NCI-H1694 treated with DMSO at 0.1 percent for 48 hours (cell line): ENCODE results near the gene CBFA2T3.

Experiments used
- DNase-seq: peaks from one replicate; lab custom pipeline; 2025; lab: John Stamatoyannopoulos, UW

The CBFA2T3 gene

DNA sequence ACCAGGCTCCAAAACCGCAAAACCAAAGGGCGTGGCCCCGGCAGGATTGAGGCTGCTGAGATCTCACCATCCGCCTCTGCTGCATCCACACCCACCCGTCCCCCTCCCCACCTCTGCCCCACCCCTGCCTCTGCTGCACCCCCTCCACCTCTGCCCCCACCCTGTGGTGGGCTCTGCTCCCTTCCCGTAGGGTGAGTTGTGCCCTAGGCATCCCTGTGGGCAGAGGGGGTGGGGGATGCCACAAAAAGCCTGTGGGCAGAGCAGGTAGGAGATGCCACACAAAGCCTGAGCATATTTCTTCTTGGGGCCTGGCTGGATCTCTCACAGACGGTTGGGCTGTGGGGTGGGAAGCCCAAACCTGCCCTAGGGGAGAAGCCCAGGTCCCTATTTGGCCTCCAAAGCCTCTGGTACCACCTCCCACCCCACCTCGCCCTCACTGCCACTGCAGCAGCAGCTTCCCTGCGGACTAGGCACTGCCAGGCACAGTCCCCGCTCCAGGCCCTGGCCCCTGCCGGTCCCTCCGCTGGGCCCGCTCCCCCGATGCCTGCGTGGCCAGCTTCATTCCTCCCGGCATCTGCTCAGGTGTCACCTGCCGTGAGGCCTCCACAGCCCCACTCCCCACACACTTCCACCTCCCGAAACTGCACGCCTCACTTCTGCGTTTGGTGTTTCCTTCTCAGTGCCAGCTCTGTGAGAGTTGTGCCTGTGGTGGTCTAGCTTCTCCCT, 99.3 kb downstream of the CBFA2T3 start:
- no peak for DNase-seq

DNA sequence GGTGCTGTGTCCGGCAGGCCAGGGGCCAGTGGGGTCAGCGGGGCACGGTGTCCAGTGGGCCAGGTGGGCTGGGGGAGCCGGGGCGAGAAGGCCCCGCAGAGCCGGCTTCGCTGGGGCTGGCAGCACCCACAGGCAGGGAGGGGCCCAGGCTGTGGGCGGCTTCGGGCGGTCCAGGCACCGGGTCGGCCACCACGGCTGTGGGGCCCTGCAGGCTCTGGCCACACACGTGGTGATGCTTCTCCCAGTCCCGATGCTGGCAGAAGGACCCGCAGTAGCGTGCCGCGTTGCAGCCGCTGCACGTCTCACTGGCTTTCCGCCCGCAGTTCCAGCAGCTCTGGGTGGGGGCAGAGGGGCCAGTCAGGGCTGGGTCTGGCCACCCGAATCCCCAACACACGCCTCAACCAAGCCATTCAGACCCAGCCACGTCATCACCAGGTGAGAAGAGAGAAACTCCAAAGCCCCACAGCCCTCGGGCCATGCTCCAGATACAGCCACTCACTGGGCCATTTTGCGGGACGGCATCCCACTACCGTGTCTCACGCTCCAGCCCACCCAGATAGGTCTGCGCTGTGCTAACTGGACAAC, 100.0 kb downstream of the CBFA2T3 start:
- no peak for DNase-seq

DNA sequence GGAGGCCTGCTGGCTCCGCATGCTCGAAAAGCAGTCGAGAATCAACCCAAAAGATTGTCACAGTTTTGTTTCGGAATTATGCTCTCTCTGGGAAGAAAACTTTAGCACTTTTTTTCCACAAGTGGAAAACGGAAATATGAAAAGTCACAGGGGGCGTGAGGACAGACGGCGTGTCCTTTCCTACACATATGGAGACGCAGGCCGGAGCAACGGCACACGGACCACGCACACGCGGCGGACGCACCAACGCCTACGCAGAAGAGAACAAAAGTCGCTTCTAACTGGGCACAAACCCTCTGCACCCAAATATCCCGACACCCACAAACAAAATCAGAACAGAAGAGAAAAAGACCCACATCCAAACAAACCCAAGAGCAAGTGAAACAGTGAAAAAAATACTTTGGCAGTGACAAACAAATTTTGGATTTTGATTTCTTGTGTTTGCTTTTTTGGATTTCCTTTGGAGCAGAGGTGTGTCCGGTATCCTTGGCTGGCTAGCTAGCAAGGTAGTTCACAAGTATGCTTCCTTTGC, 101.2 kb downstream of the CBFA2T3 start:
- DNase-seq, result no peak

DNA sequence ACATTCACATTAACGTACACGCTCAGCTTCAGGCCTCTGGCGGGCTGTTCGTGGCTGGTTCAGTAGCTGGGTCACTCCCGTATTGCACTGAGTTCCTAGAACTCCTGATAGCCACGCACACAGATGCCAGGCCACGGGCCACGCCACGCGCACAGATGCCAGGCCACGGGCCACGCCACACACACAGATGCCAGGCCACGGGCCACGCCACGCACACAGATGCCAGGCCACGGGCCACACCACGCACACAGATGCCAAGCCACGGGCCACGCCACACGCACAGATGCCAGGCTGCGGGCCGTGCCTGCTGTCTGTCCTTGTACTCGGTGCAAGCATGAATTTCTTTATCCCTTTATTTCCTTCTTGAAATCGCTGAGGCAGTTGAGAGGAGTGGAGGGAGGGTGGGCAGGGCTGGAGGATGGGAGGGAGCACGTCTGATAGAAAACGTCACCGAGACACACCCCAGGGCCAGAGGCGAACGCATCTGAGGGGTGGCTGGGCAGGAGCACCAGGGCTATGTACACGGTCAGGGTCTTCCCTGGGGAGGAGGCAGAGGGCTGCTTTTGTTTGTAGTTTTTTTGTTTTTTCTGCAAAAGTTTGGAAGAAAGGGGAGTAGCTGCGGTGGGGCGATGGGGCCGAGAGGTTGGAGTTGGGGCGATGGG, 101.9 kb downstream of the CBFA2T3 start:
- no peak for DNase-seq

DNA sequence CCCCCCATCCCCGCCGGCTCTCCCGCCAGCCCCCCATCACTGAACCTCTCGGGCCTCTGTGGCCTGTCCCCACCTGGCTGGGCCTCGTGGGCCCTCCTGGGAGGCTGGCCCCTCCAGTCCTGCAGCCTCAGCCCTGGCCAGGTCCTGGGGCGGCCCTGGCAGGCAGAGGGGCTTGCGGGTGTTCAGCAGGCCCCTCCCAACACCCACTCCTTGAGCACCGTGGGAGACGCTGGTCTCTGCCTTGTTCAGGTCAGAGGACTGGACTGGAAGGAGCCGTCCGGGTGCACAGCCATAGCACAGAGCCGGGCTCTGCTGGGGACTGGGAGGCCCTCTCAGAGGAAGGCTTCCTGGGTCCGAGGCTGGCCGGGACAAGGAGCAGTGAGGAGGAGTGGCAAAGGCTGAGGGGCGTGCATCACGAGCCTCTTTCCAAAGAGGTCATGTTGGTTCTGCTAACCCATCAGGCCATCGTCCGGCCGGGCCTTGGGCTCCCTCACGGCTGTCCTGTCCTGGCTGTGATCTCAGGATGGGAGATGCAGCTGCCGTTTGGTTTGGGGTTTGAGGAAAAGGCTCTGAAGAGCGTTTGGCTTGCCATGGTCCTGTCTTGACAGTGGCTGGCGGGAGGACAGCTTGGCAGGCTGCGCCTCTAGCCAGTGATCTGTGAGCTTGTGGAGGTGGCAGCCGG, 104.2 kb downstream of the CBFA2T3 start:
- DNase-seq, result no peak

DNA sequence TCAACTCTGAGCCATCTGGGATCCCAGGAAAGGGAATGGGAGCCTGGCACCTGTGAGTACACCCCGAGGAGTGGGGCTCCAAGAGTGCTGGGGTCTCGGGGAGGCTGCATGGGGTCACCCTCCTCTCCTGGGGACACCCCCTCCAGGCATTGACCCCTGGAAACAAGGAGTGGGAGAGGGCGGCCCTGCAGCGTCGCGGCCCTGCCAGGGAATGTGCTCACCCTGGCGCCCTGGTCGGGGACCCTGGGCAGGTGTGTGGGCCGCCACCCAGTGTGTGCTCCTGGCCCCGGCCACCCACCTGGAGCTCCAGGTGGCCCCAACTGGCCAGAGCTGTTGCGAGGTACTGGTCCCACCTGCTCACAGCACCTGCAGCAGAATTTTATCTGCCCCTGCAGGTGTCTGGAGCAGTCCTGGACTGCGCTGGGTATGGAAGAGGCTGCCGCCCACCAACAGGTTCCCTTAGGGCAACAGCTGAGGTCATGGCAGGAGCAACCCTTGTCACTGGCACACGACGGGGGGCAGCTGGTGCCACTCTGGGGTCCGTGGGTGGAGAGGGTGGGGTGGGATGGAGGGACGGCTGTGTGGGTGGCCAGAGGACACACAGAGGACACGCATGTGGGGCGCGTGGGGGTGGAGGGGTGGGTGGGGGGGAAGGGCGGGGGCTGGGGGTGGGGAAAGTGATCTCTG, 105.1 kb downstream of the CBFA2T3 start:
- no peak for DNase-seq

DNA sequence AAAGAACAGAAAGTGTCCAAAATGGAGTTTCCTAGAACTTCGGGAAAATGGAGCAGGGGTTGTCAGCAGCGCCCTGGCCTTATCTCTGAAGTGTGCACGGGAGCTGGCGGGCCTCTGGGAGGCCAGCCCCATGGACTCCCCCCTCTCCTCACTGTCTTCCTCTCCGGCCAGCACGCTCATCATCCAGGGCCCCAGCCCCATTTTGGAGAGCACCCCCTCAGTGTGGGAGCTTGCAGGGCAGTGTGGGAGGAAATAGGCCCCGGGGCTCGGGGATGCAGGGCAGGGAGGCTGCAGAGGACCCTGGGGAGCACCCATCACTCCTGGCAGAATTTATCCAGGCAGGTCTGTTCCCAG, 105.7 kb downstream of the CBFA2T3 start:
- no peak for DNase-seq

DNA sequence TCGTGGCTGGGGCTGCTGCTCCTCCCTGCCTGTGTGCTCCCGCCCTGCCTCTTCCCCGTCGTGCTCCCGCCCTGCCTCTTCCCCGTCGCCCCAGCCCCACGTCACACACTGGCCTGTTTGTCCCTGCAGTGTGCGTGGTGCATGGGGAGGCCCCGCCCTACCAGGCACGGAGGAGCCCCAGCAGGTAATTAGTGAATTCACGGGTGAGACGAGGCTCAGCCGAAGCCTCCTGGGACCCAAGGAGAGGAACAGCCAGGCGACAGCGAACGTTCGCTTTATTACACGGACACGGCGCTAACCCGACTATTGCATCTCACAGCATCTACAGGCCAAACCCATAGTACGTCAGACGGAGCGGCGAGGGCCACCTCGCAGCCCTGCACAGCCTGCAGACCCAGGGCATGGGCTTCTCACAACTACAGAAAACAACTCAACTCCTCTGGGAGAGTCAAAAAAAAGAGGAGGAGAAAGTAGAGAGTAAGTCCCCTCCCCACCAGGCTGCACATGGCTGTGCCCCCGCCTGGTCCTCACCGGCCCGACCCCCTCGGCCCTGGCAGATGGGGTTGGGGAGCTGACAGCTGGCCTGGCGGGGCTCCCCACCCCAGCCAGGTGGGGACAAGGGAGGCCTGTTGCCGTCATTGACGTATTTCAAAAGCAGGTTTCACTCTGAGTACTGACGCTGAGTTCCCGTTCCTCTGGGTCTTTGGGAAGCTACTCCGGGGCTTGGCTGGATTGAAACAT, 106.2 kb downstream of the CBFA2T3 start:
- DNase-seq, result peak; percentile 57

DNA sequence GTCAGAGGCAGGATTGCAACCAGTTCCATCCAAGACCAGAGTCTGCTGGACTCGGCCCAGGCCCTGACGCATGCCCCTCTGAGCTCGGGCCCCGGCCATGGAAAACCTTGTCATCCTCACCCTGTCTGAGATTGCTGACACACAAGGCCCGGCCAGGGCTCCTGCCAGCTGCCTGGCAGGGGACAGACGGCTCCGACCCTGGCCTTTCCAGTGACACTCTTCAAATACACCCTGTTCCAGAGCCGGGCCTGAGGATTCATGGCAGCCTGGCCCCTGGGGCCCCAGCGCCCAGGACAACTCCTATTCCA, 107.4 kb downstream of the CBFA2T3 start:
- no peak for DNase-seq

DNA sequence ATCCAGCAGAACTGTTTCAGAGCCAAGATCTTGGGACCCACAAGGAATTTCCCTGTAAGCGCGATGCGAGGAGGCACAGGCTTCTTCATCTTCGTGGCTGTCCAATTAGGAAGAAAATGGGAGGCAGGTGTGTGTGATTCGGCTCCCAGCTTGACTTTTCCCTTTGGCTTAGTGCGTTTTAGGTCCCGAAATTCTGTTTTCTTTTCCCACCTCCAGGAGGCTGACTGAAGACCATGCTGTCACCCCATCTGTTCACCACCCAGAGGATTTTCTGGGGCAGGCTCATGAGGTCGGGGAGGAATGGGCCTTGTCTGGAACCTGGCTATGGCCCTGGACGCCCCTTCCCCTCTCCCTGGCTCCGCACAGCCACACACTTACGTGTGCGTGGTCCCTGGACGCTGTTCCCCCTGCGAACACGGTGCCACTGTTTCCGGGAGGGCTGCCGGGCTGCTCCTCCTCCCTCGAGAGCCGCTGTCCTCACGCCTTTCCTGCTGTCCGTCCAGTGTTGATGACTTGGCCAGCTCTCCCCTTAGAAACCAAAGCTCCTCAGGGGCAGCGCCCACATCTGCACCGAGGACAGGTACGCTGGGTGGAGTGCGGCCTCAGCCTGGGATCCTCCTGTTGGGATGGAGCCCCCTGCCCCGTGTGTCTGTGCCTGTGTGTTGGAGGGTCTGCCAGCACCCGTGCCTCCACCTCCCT, 107.9 kb downstream of the CBFA2T3 start:
- peak; percentile 41 for DNase-seq

DNA sequence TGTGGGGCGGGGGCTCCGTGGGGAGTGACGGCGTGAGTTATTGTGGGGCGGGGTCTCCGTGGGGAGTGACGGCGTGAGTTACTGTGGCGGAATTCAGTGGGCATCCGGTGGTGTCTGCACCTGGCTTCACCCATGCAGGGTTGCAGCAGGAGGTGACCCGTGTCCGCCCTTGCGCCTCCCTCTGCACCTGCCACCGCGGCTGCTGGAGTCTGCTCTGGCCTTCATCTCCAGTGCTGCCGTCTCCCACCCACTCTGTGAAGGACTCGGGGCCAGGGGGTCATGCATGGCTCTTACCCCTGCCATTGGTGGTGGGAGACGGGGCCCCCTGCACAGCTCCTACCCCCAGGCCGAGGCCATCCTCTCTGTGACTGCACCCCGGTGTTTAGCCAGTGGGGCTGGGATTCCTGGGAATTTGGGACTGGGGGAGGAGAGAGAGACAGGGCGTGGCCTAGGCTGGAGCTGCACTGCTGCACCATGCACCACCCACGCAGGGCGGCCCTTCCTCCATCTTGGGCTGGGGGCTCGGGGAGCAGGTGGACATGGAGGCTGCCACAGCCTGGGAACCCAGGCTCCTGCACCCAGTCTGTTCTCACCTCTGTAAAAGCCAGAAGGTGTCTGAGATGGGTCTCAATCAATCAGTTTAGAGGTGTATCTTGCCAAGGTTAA, 109.3 kb downstream of the CBFA2T3 start:
- no peak for DNase-seq

DNA sequence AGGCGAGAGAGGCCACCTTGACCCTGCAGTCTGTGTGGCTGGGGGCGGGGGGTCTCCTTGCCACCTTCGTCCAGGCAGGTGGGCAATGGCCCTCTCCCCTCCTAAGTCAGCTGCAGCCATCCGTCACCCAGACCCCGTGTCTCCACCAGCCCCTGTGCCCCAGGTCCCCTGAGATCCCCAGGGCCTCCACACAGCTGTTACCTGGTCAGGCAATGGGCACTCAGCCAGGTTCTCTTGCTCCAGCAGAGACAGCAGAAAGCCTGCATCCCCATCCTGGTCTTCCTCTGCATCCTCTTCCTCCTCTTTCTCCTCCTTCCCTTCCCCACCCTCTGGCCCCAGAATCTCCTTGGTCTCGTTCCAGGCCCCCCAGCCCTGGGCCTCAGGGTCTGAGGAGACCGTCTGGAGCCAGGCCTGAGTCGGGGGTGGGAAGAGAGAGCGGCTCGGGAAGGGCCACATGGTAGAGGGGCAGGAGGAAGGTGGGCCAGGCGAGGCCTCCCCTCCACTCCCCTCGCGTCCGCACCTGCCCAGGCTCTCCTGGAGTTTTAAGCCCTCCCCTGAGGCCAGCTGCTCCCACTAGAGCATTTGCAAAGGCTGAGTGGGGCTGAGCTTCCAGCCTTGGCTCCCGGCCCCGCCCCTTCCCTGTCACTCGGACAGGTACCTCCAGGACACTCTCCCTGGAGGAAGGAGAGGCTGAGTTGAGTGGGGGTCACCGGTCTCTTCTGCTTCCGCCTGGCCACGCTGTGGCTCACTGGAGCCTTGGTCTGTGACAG, 110.7 kb downstream of the CBFA2T3 start, which contains the start of gene PABPN1L:
PABPN1L (minus strand) TSS at position 510 of the 770 bp plus-strand sequence; CDS start at position 456, 54 bp downstream.
- DNase-seq, result no peak

DNA sequence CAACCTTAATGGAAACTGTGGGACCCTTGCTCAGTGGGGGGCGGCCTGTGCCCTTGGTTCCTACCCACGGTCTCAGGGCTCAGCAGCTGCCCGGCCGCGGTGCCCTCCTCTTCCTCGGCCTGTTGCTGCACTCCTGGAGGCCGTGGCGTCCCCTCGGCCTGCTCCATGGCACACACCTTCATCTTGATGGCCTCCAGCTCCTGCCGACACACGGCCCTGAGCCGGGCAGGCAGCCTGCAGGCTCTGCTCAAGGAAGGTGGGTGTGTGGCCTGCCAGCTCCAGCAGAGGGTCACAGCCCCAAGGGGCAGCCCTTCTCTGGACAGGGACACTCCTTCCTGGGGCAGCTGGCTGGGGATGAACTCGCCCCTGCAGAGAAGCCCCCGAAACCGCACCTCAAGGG, 111.3 kb downstream of the CBFA2T3 start:
- DNase-seq, result no peak

DNA sequence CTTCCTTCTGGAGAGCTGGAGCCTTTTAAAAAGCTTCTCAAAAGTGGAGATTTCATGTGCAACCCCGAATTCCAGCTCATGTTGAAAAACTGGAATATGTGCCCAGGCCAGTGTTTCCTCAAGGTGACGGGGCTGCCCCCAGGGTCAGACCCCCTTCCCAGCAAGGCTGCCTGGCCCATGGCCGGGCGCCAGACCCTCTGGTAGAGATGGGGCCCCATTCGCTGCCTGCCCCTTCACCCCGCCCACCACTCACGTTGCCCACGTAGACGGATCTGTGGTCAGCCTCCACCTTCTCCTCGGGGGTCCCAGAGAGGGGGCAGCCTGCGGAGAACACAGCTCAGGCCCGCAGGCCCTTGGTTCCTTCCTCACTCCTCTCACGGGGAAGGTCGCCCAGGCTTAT, 111.7 kb downstream of the CBFA2T3 start:
- DNase-seq, result no peak

DNA sequence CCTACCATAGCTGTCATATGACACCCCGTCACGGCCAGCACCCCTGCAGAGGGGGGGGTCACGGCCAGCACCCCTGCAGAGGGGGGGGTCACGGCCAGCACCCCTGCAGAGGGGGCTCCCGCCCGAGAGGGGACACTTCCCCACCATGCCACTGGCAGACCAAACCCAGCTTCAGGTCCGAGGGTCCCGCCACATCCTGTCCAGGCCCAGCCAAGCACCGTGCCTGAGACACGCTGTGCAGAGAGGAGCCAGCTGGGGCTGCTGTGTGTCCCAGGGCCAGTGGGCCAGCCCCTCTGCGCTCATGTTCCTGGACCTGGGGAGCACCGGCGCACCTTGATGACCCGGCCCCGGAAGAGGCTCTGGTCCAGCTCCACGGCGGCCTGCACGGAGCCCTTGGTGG, 112.5 kb downstream of the CBFA2T3 start:
- DNase-seq, result no peak

DNA sequence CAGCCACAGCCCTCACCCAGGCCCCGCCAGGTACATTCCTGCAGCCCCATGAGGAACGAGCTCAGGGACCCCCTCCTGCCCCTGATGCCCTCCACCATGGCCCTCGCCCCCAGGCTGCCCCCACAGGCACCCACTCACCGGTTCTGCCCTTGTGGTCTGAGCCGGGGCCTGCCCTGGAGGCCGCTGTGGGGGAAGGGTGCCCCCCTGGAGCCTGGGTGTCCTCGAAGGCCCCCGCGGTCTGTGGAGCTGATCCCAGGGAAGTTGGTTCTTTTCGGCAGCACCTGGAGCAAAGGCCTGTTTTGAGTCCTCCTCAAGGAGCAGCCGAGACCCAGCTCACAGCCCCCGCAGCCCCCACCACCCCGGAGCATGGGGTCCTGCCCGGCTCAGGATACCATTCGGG, 112.9 kb downstream of the CBFA2T3 start:
- no peak for DNase-seq

DNA sequence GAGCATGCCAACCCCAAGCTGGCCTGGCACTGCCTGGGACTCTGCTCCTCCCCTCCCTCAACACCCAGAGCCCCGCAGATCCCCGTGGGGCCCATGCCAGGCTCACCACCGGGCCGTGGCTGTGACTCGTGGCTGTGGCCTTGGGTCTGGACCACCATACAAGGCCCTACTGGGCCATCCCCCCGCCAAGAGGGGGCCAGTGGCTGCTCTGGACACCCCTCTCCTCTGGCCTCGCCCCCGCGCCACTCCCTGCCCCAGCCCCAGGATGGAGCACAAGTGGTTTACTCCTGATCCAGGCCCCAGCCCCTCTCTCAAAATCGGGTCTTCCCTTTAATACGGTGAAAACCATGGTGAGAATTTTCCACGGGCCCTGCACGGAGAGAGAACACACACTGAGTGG, 113.6 kb downstream of the CBFA2T3 start:
- DNase-seq, result no peak

DNA sequence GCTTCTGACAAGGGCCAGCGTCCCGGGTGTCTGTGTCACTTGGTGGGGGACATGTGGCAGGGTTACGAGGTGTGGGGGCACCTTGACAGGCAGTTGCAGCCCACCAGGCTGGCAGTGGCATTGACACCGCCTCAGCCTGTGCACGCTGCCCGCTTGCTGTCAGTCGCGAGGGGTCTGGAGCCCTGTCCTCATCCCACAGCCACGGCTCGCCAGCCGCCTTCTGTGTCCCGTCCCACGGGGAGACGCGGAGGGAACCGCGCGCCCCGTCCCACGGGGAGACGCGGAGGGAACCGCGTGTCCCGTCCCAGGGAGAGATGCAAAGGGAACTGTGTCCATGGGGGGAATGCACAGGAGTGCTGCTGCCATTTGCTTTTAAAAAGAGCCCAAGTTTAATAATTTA, 114.0 kb downstream of the CBFA2T3 start:
- no peak for DNase-seq

DNA sequence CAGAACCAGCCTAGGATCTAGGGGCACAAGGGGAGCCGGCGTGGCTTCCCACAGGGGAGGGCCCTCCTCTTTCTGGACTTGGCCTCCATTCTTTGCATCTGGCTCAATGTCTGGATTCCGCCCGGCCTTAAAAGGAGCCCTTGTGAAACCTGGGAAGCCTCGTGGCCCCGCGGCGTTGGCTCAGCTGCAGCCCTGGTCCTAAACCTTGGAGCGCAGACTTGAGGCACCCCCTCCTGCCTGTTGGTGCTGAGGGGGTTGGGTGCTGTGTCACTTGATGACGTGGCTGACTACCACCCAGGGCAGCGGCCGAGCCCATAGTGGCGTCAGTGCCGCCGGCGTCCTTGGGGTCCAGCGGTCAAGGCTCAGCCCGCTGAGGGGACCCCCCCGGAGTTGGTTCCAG, 115.6 kb downstream of the CBFA2T3 start:
- DNase-seq, result no peak
